ENCODE results near the gene LRRC1. TPM values are rescaled to one million over a fixed set of nuclear protein-coding genes. Genes with fewer than 3 reads are reported as not detected.

LRRC1 gene
- total and polyA plus RNA-seq, 2 donors (not counting 1 experiment from before 2014, with no cell fraction given) = 3.4 to 8.9 TPM

DNA sequence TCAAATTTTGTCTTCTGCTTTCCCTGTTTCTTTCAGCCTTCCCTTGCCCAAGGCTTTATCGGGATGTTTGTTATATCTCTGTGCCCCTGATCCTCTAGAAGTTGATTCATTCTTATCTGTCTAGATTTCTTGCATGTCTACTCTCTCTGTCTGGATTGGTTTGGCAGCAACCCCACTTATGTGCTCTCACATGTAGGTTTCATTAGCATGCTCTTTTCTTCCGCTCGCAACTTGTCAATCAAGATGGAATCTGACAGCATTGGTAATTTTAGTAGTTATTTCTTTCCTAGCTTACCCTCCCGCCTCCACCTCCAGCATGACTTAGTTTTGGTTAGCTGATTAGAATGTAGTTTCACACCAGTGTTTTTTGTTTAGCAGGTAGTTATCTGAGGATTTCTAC is 39.3 kb downstream of the LRRC1 start:
- Histone ChIP-seq H3K4me2 (replicated peaks; ENCODE audit: low read depth, low read length, poor library complexity, severe bottlenecking) (no peak overlapping the region), H3K36me3 (replicated peaks in 1 of 2; ENCODE audit: control extremely low read depth in 1 of 2, control insufficient read depth in 1 of 2, extremely low read depth in 1 of 2, insufficient read depth in 2 of 2, low read length in 1 of 2) (no peaks in the 10 kb centered on the region), H4K20me1 (ENCODE audit: control insufficient read depth, insufficient read depth, low read length, poor library complexity, severe bottlenecking) (no peaks in the 10 kb centered on the region), H3K4me1 (ENCODE audit: control insufficient read depth in 2 of 2, insufficient read depth in 2 of 2, low read length in 2 of 2) (no peaks in the 10 kb centered on the region), H3K27me3 (replicated peaks in 1 of 4; ENCODE audit: control extremely low read depth in 1 of 4, control insufficient read depth in 3 of 4, insufficient read depth in 4 of 4, low read length in 3 of 4) (no peaks in the 10 kb centered on the region), H3K9ac (ENCODE audit: low read length) (no peak overlapping the region), H3K79me2 (ENCODE audit: control insufficient read depth, insufficient read depth, low read length) (peaks cover 7% of the 10 kb centered on the region), H2AFZ (ENCODE audit: insufficient read depth, low read depth, low read length, poor library complexity, severe bottlenecking) (no peak overlapping the region), H3K4me3 (ENCODE audit: control extremely low read depth in 1 of 5, extremely low read depth in 1 of 5, insufficient read depth in 1 of 5, low read depth in 2 of 5, low read length in 4 of 5) (no peak overlapping the region), H3K9me3 (ENCODE audit: control extremely low read depth in 1 of 3, control insufficient read depth in 2 of 3, insufficient read depth in 1 of 3, low read length in 2 of 3) (no peaks in the 10 kb centered on the region), H3K27ac (ENCODE audit: low read length in 2 of 2) (no peak overlapping the region)
- no peak for ATAC-seq (ENCODE audit: low read depth)
- WGBS (ENCODE audit: insufficient coverage) = 100% methylated on average over 1 of the region's 4 CpGs
- no peak overlapping the region for H3K27ac Mint-ChIP-seq
- H3K4me1 Mint-ChIP-seq = peaks cover 18% of the 10 kb centered on the region
- intact Hi-C loops (cut with micrococcal nuclease) = no loop called here
- no peaks in the 10 kb centered on the region for H3K9me3 Mint-ChIP-seq (ENCODE audit: insufficient read depth)
- ChIA-PET POLR2A (no interaction called here), CTCF (no interaction called here)
- TF ChIP-seq EZH2 (IDR thresholded peaks at IDR 0.05; ENCODE audit: borderline replicate concordance, insufficient read depth, low read depth, low read length, poor library complexity, severe bottlenecking) = no peak
- TF ChIP-seq, protein P1, sequence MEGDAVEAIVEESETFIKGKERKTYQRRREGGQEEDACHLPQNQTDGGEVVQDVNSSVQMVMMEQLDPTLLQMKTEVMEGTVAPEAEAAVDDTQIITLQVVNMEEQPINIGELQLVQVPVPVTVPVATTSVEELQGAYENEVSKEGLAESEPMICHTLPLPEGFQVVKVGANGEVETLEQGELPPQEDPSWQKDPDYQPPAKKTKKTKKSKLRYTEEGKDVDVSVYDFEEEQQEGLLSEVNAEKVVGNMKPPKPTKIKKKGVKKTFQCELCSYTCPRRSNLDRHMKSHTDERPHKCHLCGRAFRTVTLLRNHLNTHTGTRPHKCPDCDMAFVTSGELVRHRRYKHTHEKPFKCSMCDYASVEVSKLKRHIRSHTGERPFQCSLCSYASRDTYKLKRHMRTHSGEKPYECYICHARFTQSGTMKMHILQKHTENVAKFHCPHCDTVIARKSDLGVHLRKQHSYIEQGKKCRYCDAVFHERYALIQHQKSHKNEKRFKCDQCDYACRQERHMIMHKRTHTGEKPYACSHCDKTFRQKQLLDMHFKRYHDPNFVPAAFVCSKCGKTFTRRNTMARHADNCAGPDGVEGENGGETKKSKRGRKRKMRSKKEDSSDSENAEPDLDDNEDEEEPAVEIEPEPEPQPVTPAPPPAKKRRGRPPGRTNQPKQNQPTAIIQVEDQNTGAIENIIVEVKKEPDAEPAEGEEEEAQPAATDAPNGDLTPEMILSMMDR (IDR thresholded peaks at IDR 0.05) = no peak
- H3K4me3 Mint-ChIP-seq = no peak overlapping the region
- H3K27me3 Mint-ChIP-seq = no peaks in the 10 kb centered on the region
- no peak for DNase-seq

DNA sequence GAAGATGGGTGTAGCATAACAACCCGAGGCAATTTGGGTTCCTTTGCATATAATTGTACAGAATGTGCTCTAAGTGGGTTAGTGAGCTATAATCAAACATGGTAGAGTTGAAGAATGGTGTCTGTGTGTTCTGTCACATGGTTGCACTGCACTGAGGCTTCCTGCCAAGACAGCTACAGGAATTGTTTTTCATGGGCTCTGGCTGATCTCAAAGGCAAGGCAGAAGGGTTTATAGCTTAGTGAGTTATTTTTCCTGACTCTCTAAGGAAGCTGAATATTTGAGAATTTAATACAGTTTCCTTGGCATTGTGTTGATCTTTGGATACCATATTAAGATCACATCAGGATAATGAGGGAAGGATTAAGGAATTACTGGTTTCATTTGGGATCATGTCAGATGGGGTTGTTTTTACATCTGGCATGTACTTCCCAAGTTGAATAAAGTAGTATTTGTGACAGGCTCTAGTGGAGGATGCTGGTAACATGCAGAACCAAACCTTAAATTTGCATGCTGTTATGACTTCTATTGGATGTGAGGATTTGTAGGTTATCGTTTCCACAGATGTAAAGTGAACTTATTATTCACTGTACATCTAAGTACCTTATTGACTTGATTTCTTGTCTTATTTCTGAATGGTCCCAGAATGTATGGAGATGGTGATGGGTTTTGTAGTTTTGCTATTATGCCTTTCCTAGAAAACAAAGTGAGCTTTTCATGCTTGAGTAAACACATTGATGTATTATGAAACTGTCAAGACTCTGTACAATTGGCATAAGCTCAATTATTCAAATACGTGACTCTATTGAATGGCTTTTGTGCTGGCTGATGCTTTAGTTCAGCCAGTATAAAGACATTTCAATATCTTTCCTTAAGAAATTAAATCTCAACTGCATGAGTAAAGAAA is 43.3 kb downstream of the LRRC1 start:
- Histone ChIP-seq H3K9me3 (ENCODE audit: control extremely low read depth in 1 of 3, control insufficient read depth in 2 of 3, insufficient read depth in 1 of 3, low read length in 2 of 3) (peaks cover 0 to 13% (median 5%) of the 10 kb centered on the region in 3 donors), H2AFZ (ENCODE audit: insufficient read depth, low read depth, low read length, poor library complexity, severe bottlenecking) (no peak overlapping the region), H3K4me3 (ENCODE audit: control extremely low read depth in 1 of 5, extremely low read depth in 1 of 5, insufficient read depth in 1 of 5, low read depth in 2 of 5, low read length in 4 of 5) (no peak overlapping the region), H3K27ac (ENCODE audit: low read length in 2 of 2) (no peak overlapping the region), H3K36me3 (replicated peaks in 1 of 2; ENCODE audit: control extremely low read depth in 1 of 2, control insufficient read depth in 1 of 2, extremely low read depth in 1 of 2, insufficient read depth in 2 of 2, low read length in 1 of 2) (no peaks in the 10 kb centered on the region), H3K4me2 (replicated peaks; ENCODE audit: low read depth, low read length, poor library complexity, severe bottlenecking) (no peak overlapping the region), H3K4me1 (ENCODE audit: control insufficient read depth in 2 of 2, insufficient read depth in 2 of 2, low read length in 2 of 2) (no peaks in the 10 kb centered on the region), H4K20me1 (ENCODE audit: control insufficient read depth, insufficient read depth, low read length, poor library complexity, severe bottlenecking) (no peaks in the 10 kb centered on the region), H3K27me3 (replicated peaks in 1 of 4; ENCODE audit: control extremely low read depth in 1 of 4, control insufficient read depth in 3 of 4, insufficient read depth in 4 of 4, low read length in 3 of 4) (no peaks in the 10 kb centered on the region), H3K9ac (ENCODE audit: low read length) (no peak overlapping the region), H3K79me2 (ENCODE audit: control insufficient read depth, insufficient read depth, low read length) (peaks cover 10% of the 10 kb centered on the region)
- ATAC-seq (ENCODE audit: low read depth) (no peak), DNase-seq (no peak)
- POLR2A ChIA-PET = no interaction called here
- no peak for TF ChIP-seq EZH2 (IDR thresholded peaks at IDR 0.05; ENCODE audit: borderline replicate concordance, insufficient read depth, low read depth, low read length, poor library complexity, severe bottlenecking)
- TF ChIP-seq, protein P1 (IDR thresholded peaks at IDR 0.05) = no peak
- Mint-ChIP-seq H3K27me3 (no peaks in the 10 kb centered on the region), H3K9me3 (ENCODE audit: insufficient read depth) (no peaks in the 10 kb centered on the region), H3K27ac (no peak overlapping the region), H3K4me3 (no peak overlapping the region), H3K4me1 (peaks cover 16% of the 10 kb centered on the region)
- 83% methylated on average over 1 of the region's 3 CpGs for WGBS (ENCODE audit: insufficient coverage)
- CTCF ChIA-PET = no interaction called here
- intact Hi-C loops (cut with micrococcal nuclease) = no loop called here
